ENCODE measurements around the gene ADTRP. TPM values are rescaled to one million over a fixed set of nuclear protein-coding genes. Genes with fewer than 3 reads are reported as not detected.

Gene ADTRP
- total RNA-seq, 1 experiment from 2014 or later, result 0.50 TPM

DNA sequence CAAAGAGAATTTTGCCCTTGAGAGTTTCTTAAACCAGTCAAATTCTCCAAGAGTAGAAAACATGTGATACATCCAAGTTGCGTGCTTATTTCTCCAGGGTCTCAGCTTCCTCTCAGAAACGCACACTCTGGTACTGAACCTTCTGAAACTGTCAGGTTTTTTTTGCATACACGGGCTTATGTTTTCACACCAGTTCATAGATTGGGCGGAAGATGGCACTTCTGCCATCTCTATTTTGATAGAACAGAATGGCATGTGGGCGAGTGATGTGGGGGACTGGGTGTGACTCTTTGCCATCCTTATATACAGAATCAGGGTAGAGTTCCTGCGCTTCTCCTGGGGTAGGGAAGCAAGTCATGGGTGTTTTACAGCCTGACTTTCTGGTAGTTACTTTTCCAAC is 56.4 kb downstream of the ADTRP start (continued):
- TF ChIP-seq ATF6 (CRISPR knock-in tag; IDR thresholded peaks at IDR 0.05), result no peak
- TF ChIP-seq, protein P1, sequence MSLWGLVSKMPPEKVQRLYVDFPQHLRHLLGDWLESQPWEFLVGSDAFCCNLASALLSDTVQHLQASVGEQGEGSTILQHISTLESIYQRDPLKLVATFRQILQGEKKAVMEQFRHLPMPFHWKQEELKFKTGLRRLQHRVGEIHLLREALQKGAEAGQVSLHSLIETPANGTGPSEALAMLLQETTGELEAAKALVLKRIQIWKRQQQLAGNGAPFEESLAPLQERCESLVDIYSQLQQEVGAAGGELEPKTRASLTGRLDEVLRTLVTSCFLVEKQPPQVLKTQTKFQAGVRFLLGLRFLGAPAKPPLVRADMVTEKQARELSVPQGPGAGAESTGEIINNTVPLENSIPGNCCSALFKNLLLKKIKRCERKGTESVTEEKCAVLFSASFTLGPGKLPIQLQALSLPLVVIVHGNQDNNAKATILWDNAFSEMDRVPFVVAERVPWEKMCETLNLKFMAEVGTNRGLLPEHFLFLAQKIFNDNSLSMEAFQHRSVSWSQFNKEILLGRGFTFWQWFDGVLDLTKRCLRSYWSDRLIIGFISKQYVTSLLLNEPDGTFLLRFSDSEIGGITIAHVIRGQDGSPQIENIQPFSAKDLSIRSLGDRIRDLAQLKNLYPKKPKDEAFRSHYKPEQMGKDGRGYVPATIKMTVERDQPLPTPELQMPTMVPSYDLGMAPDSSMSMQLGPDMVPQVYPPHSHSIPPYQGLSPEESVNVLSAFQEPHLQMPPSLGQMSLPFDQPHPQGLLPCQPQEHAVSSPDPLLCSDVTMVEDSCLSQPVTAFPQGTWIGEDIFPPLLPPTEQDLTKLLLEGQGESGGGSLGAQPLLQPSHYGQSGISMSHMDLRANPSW (CRISPR knock-in tag; conservative IDR thresholded peaks at IDR 0.05; ENCODE audit: low read depth), result no peak
- TF ChIP-seq GTF2I (CRISPR knock-in tag; conservative IDR thresholded peaks at IDR 0.05), result no peak
- no peak for TF ChIP-seq ZNF396 (CRISPR knock-in tag; IDR thresholded peaks at IDR 0.05; ENCODE audit: borderline replicate concordance)
- TF ChIP-seq, protein P2, sequence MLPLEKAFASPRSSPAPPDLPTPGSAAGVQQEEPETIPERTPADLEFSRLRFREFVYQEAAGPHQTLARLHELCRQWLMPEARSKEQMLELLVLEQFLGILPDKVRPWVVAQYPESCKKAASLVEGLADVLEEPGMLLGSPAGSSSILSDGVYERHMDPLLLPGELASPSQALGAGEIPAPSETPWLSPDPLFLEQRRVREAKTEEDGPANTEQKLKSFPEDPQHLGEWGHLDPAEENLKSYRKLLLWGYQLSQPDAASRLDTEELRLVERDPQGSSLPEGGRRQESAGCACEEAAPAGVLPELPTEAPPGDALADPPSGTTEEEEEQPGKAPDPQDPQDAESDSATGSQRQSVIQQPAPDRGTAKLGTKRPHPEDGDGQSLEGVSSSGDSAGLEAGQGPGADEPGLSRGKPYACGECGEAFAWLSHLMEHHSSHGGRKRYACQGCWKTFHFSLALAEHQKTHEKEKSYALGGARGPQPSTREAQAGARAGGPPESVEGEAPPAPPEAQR (CRISPR knock-in tag; IDR thresholded peaks at IDR 0.05), result no peak
- TF ChIP-seq JAZF1 (CRISPR knock-in tag; IDR thresholded peaks at IDR 0.05), result no peak
- TF ChIP-seq, protein P3, sequence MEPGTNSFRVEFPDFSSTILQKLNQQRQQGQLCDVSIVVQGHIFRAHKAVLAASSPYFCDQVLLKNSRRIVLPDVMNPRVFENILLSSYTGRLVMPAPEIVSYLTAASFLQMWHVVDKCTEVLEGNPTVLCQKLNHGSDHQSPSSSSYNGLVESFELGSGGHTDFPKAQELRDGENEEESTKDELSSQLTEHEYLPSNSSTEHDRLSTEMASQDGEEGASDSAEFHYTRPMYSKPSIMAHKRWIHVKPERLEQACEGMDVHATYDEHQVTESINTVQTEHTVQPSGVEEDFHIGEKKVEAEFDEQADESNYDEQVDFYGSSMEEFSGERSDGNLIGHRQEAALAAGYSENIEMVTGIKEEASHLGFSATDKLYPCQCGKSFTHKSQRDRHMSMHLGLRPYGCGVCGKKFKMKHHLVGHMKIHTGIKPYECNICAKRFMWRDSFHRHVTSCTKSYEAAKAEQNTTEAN (CRISPR knock-in tag; IDR thresholded peaks at IDR 0.05), result no peak
- no peak for TF ChIP-seq NFE2L1 (CRISPR knock-in tag; IDR thresholded peaks at IDR 0.05)
- TF ChIP-seq ZNF425 (CRISPR knock-in tag; conservative IDR thresholded peaks at IDR 0.05), result no peak

DNA sequence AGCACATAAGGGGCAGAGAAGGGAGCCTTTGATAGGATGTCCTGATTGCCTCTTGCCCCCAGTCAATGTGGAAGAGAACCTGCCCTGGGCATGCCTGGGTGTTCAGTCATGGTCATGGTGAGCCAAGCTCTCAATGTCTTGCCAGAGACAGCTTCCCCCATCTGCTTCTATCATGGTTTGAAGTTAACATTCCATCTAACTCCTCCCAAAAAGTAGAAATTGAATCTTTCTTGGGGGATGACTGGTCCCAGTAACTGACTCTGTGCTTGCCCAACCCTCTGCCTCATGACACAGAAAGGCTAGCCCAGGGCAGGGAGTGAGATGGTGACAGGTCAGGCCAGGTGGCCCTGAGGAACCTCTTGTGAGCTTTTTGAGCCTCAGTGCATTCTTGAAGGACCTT is 60.1 kb downstream of the ADTRP start:
- ChIA-PET POLR2A (no interaction called here), CTCF (no interaction called here)
- H3K36me3 Mint-ChIP-seq, result no peaks in the 10 kb centered on the region
- no peak overlapping the region for H3K27ac Mint-ChIP-seq
- TF ChIP-seq ZNF121 (CRISPR knock-in tag; IDR thresholded peaks at IDR 0.05) (no peak), GRHL2 (CRISPR knock-in tag; IDR thresholded peaks at IDR 0.05; ENCODE audit: insufficient replicate concordance, severe bottlenecking) (no peak), CREB1 (CRISPR knock-in tag; IDR thresholded peaks at IDR 0.05) (no peak), ZNF423 (CRISPR knock-in tag; IDR thresholded peaks at IDR 0.05) (no peak)
- TF ChIP-seq, protein P4, sequence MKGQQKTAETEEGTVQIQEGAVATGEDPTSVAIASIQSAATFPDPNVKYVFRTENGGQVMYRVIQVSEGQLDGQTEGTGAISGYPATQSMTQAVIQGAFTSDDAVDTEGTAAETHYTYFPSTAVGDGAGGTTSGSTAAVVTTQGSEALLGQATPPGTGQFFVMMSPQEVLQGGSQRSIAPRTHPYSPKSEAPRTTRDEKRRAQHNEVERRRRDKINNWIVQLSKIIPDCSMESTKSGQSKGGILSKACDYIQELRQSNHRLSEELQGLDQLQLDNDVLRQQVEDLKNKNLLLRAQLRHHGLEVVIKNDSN (CRISPR knock-in tag; IDR thresholded peaks at IDR 0.05), result no peak
- TF ChIP-seq, protein P5, sequence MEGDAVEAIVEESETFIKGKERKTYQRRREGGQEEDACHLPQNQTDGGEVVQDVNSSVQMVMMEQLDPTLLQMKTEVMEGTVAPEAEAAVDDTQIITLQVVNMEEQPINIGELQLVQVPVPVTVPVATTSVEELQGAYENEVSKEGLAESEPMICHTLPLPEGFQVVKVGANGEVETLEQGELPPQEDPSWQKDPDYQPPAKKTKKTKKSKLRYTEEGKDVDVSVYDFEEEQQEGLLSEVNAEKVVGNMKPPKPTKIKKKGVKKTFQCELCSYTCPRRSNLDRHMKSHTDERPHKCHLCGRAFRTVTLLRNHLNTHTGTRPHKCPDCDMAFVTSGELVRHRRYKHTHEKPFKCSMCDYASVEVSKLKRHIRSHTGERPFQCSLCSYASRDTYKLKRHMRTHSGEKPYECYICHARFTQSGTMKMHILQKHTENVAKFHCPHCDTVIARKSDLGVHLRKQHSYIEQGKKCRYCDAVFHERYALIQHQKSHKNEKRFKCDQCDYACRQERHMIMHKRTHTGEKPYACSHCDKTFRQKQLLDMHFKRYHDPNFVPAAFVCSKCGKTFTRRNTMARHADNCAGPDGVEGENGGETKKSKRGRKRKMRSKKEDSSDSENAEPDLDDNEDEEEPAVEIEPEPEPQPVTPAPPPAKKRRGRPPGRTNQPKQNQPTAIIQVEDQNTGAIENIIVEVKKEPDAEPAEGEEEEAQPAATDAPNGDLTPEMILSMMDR (IDR thresholded peaks at IDR 0.05), result no peak
- no peaks in the 10 kb centered on the region; the same call in 1 of the 2 replicates for H3K27me3 Mint-ChIP-seq (ENCODE audit: low read depth)
- peaks cover 13% of the 10 kb centered on the region for H3K4me1 Mint-ChIP-seq
- ATAC-seq (no peak), DNase-seq (ENCODE audit: low spot score) (no peak)
- peaks cover 18% of the 10 kb centered on the region for H3K9me3 Mint-ChIP-seq
- H3K4me3 Mint-ChIP-seq, result no peak overlapping the region
